ENCODE results near the gene PLXNA4.

Gene PLXNA4

DNA sequence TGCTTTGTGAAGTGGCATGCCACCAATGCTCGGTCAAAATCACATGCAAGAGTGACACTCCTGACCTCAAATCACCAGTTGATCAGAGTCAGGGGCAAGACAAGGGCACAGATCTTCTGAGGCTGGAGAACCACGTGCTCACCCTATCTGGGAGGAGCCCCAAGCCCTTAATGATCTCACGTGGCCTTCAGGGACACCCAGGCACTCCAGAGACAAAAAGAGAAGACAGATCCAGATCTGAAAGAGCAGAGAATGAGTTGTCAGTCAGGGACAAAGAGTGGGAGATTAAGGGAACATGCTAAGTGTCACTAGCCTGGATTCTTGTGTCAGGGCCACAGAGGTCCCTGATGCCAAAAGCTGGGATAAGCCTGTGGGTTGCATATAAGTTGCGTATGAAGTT is 134.3 kb downstream of the PLXNA4 start:
- TF ChIP-seq, protein P1, sequence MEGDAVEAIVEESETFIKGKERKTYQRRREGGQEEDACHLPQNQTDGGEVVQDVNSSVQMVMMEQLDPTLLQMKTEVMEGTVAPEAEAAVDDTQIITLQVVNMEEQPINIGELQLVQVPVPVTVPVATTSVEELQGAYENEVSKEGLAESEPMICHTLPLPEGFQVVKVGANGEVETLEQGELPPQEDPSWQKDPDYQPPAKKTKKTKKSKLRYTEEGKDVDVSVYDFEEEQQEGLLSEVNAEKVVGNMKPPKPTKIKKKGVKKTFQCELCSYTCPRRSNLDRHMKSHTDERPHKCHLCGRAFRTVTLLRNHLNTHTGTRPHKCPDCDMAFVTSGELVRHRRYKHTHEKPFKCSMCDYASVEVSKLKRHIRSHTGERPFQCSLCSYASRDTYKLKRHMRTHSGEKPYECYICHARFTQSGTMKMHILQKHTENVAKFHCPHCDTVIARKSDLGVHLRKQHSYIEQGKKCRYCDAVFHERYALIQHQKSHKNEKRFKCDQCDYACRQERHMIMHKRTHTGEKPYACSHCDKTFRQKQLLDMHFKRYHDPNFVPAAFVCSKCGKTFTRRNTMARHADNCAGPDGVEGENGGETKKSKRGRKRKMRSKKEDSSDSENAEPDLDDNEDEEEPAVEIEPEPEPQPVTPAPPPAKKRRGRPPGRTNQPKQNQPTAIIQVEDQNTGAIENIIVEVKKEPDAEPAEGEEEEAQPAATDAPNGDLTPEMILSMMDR (IDR thresholded peaks at IDR 0.05; ENCODE audit: extremely low read depth, missing control alignments), result no peak

DNA sequence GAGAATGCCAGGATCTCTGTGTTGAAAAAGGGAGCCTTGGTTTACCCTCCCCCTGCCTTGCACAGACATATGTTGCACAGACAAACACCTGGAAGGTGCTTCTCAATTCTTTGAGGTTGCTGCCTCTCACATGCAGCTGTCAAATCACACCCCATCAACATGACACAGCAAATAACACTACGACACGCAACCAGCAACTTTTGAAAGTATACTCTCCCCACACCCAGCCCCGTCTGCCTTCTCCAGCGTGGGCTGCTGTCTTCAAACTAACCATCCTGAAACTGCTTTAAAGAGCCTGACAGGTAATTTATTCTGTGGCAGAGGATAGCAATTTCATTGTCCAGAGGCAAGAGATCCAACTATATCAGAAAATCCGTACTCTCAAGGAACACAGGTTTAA is 136.1 kb downstream of the PLXNA4 start:
- TF ChIP-seq, protein P1 (IDR thresholded peaks at IDR 0.05; ENCODE audit: extremely low read depth, missing control alignments), result no peak
- no peak for DNase-seq (ENCODE audit: low spot score)

More for the DNA sequence above, 134.3 kb downstream of the PLXNA4 start:
- no peak for DNase-seq (ENCODE audit: low spot score)

DNA sequence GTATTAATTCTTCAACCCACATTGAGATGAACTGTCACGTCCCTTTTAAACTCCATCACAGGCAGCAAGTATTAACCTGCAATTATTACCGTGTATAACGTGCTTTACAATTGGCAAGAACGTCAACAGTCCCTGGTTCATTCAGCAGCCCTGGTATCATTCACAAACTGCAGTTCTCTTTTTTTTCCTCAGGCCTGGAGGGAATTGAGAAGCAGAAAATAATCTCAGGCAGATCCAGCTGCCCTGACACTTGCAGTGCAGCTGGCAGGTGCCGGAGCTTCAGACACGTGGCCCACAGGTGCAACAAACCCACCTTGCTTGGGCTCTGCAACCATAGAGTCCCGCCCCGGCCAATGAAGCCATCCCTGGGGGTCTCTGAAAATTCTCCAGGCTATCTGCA is 137.3 kb downstream of the PLXNA4 start:
- TF ChIP-seq, protein P1 (IDR thresholded peaks at IDR 0.05; ENCODE audit: extremely low read depth, missing control alignments), result no peak
- no peak for DNase-seq (ENCODE audit: low spot score)

DNA sequence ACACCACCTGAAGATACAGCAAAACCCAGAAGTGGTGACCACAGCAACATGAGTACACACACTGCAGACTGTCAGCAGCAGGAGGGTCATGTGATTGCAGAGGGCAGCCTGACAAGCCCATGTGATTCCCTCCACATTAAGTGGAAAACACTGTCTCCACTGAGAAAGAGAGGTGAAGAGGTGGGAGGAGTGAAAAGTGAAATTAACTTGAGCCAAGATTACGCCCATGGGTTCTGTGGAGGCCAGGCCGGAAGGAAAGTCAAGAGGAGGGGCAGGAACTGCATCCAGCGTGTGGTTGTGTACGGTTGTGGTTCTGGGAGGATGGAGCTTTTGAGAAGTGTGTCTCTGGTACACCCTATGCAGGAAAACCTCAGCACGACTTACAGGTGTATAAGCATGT is 138.5 kb downstream of the PLXNA4 start:
- DNase-seq (ENCODE audit: low spot score), result no peak
- TF ChIP-seq, protein P1 (IDR thresholded peaks at IDR 0.05; ENCODE audit: extremely low read depth, missing control alignments), result no peak

DNA sequence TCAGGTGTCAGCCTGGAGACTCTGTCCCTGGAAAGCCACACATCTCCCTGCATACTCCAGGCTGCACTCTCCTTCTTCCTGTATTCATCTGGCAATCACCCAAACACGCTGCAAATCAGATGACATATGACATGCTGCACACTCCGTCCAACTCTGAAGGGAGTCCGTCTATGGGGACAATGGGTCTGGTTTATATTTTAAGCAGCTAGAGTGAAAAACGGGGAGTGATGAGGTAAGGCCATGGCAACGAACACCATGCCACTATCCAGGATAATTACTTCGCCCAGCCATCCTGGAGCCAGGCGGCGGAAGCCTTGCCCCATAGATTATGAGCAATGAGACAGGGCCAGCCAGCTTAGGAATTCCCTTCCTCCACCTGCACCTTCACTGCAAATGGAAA is 140.1 kb downstream of the PLXNA4 start:
- no peak for DNase-seq (ENCODE audit: low spot score)

DNA sequence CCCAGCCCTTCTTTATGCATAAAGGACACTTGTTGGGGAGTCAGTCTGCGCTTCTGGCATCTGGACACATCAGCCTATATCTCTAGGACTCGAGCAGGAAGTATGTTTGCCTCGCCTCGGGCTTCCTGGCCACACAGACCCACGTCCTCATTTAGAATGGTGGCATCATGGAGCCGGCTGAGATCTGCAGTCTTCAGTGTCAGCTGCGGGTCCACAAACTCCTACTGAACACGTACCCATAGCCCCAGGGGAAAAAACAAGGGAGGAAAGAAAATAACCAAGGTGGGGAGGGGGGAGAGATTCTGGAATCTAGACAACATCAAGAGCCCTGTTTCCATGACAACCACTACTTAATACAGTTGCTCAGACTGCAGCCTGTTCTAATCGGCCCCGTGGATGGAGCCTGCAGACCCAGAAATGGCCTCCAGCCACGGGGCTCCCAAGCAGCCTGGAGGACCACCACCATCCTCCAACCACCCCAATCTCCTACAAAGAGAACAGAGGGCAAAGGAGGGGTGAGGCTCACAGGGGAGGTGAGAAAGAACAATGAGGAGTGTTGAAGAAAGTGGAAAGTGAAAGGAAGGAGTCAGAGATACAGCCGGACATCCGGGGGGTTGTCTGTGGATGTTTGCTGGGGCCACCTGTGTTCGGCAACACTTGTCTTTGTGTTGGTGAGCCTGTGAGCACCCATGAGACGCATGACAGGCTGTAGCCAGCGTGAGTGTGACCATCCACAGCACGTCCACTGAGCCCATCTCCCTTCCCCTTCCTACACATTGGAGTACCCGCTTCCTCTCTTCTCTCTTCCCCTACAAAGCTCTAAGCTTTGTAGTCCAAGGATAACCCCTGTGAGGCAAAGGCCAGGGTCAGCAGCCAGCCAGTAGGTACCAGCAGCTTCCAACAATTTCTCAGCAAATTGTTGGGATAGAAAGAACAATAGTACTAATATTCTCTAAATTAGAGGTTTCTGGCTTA is 141.0 kb downstream of the PLXNA4 start:
- TF ChIP-seq, protein P1 (IDR thresholded peaks at IDR 0.05; ENCODE audit: extremely low read depth, missing control alignments), result no peak
- no peak for DNase-seq (ENCODE audit: low spot score)

More for the DNA sequence above, 140.1 kb downstream of the PLXNA4 start:
- TF ChIP-seq, protein P1 (IDR thresholded peaks at IDR 0.05; ENCODE audit: extremely low read depth, missing control alignments), result no peak

DNA sequence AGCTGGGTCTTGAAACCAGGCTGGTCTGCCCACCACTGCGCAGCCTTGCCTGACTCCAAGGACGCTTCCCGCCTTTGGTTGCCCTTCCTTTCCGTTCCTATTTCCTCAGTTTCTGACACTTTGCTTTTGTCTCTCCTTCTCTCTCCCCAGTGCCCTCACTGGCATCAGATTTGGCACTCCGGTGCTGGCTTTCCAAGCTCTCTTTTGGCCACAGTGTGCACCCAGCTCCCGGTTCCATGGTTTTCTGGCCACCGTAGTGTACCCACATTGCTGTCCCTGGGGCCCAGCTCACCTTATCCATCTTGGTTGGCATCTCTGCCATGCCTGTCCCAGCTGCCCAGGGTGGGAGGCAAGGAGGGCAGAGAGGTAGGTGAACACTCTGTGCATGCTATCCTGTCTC is 142.2 kb downstream of the PLXNA4 start:
- no peak for DNase-seq (ENCODE audit: low spot score)
- TF ChIP-seq, protein P1 (IDR thresholded peaks at IDR 0.05; ENCODE audit: extremely low read depth, missing control alignments), result no peak

Measured in GM20000 (cell line).